Measurements from ENCODE around the gene TRAK1. TPM values are rescaled to one million over a fixed set of nuclear protein-coding genes. Genes with fewer than 3 reads are reported as not detected.

The TRAK1 gene
- total RNA-seq, 1 donor, result 52.2 TPM

GRCh38 chr3:42229942-42230688 lies 139.0 kb downstream of the TRAK1 start:
- peak; percentile 55 for DNase-seq (ENCODE audit: low read depth)
- H3K4me3 ChIP-seq (ENCODE audit: low read depth, low read length), result no peak overlapping the region
- TF ChIP-seq CTCF (IDR thresholded peaks at IDR 0.05; ENCODE audit: insufficient read depth, low read depth, low read length), result peak; percentile 57

- no peak overlapping the region for H3K4me3 ChIP-seq (ENCODE audit: low read depth, low read length)
- no peak for TF ChIP-seq CTCF (IDR thresholded peaks at IDR 0.05; ENCODE audit: insufficient read depth, low read depth, low read length)
- DNase-seq (ENCODE audit: low read depth), result no peak
Measured at GRCh38 chr3:42230860-42231259, 139.7 kb downstream of the TRAK1 start.

- TF ChIP-seq CTCF (IDR thresholded peaks at IDR 0.05; ENCODE audit: insufficient read depth, low read depth, low read length), result no peak
- H3K4me3 ChIP-seq (ENCODE audit: low read depth, low read length), result no peak overlapping the region
- DNase-seq (ENCODE audit: low read depth), result no peak
Measured at GRCh38 chr3:42235532-42235931, 144.4 kb downstream of the TRAK1 start.

GRCh38 chr3:42236611-42237010 lies 145.5 kb downstream of the TRAK1 start:
- no peak for TF ChIP-seq CTCF (IDR thresholded peaks at IDR 0.05; ENCODE audit: insufficient read depth, low read depth, low read length)
- DNase-seq (ENCODE audit: low read depth), result no peak
- H3K4me3 ChIP-seq (ENCODE audit: low read depth, low read length), result no peak overlapping the region

- H3K4me3 ChIP-seq (ENCODE audit: low read depth, low read length), result no peak overlapping the region
- no peak for TF ChIP-seq CTCF (IDR thresholded peaks at IDR 0.05; ENCODE audit: insufficient read depth, low read depth, low read length)
- no peak for DNase-seq (ENCODE audit: low read depth)
Measured at GRCh38 chr3:42246091-42246490, 154.9 kb downstream of the TRAK1 start.

GRCh38 chr3:42247576-42248027 lies 156.4 kb downstream of the TRAK1 start:
- peak; percentile 70 for TF ChIP-seq CTCF (IDR thresholded peaks at IDR 0.05; ENCODE audit: insufficient read depth, low read depth, low read length)
- peak; percentile 64 for DNase-seq (ENCODE audit: low read depth)
- H3K4me3 ChIP-seq (ENCODE audit: low read depth, low read length), result no peak overlapping the region

GRCh38 chr3:42250761-42251160 lies 159.6 kb downstream of the TRAK1 start:
- no peak for TF ChIP-seq CTCF (IDR thresholded peaks at IDR 0.05; ENCODE audit: insufficient read depth, low read depth, low read length)
- H3K4me3 ChIP-seq (ENCODE audit: low read depth, low read length), result no peak overlapping the region
- no peak for DNase-seq (ENCODE audit: low read depth)
